Activated CD4-positive, alpha-beta memory T cell treated with anti-CD3 and anti-CD28 coated beads for 36 hours (primary cell): Measurements from ENCODE around the gene TFAP2B. TPM values are rescaled to one million over a fixed set of nuclear protein-coding genes. Genes with fewer than 3 reads are reported as not detected.

Experiments used
- total RNA-seq, 2 experiments: library from RNA; stranded (reverse); gene quantifications; one replicate each; pipeline ENCODE4 v1.2.3, GENCODE V29; 2021

Gene TFAP2B
- total RNA-seq, 2 experiments from 2014 or later = not detected

Other genes starting within 250 kb of the TFAP2B start
- not detected for gene TFAP2D, start 105.3 kb upstream of the TFAP2B start, total RNA-seq